ENCODE results near the gene DNLZ. TPM values are rescaled to one million over a fixed set of nuclear protein-coding genes. Genes with fewer than 3 reads are reported as not detected.

Gene DNLZ
- total RNA-seq: 17.2 and 18.3 TPM in 2 replicates

GRCh38 chr9:136363106-136363948 lies at the start of gene DNLZ:
DNLZ (minus strand) TSS chr9:136363744; CDS start chr9:136363714, 30 bp downstream.
- intact Hi-C loops (cut with micrococcal nuclease): loop anchor here (1.0 to 10.0 kb wide), 13 partner anchors 21 to 1242 kb away; partner anchors contain the start of genes ARRDC1, CCDC183, ENTR1 and GPSM1

DNA sequence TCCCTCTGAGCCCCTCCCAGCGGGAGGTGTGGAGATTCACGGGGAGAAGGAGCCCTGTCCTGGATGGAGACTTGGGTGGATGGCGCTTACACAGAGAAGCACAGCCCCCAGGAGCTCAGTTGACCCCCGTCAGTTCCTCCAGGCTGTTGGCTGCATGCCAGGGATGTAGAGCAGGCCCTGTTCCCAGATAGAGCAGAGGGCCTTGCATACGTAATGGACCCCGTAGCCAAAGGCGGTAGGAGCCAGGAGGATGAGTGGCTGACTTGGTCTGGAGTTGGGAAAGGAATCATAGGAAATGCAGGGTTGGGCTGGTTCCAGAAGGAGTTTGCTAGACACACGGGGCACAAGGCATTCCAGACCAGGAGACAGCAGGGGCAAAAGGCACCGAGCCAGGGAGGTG lies 49.4 kb upstream of the DNLZ start:
- intact Hi-C loops (cut with micrococcal nuclease): no loop called here

GRCh38 chr9:136411378-136411777 lies 47.8 kb upstream of the DNLZ start:
- intact Hi-C loops (cut with micrococcal nuclease): loop anchor here (2.0 kb wide), 1 partner anchor 27 kb away; the partner anchor contains the start of gene INPP5E

DNA sequence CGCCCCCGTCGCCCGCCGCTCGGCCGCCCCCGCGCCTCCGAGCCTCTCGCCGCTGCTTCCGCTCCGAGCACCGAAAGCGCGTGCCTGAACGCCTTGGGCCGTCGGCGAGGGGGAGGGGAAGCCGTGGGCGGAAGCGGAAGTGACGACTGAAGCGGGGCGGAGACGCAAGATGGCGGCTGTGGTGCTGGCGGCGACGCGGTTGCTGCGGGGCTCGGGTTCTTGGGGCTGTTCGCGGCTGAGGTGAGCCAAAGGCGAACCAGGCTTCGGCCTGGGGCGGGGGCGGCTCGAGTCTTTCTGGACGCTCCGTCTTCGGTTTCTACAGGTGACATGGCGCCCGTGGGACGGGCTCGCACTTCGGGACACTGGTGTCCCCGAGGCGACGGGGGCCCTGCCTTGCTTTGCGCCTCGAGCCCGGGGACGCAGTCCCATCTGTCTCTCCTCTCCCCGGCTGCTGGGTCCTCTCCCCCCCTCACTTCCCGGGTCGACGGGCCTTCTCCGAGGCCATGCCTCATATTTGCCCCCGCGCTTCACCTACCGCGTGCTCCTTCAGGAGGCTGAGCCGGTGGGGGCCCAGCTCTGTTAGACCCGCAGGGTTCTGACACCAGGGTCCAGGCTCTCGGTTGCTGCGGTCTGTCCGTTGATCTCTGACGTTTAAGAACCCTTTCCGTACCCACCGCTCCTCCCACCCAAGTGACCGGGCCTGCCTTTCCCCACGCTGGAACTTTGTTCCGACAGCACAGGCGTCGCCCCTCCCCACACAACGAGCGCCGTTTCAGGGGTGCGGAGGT lies 47.1 kb upstream of the DNLZ start, which contains the start of the genes ENTR1 and PMPCA:
Gene ENTR1, minus strand, starts transcription at position 115 of the 788 bp plus-strand sequence. CDS start 217 bp downstream, outside the sequence.
Gene PMPCA, plus strand, starts transcription at position 159 of the 788 bp plus-strand sequence. Its CDS starts 11 bp downstream, at position 170.
- intact Hi-C loops (cut with micrococcal nuclease): loop anchor here (1.0 to 2.0 kb wide), 3 partner anchors 10 to 47 kb away; partner anchors contain the start of genes DNLZ, INPP5E and SNAPC4

- intact Hi-C loops (cut with micrococcal nuclease): loop anchor here (1.0 to 10.0 kb wide), 4 partner anchors 10 to 445 kb away; partner anchors contain the start of genes DNLZ, INPP5E, SNAPC4 and UBAC1
Measured at GRCh38 chr9:136409557-136410455, 46.3 kb upstream of the DNLZ start.

DNA sequence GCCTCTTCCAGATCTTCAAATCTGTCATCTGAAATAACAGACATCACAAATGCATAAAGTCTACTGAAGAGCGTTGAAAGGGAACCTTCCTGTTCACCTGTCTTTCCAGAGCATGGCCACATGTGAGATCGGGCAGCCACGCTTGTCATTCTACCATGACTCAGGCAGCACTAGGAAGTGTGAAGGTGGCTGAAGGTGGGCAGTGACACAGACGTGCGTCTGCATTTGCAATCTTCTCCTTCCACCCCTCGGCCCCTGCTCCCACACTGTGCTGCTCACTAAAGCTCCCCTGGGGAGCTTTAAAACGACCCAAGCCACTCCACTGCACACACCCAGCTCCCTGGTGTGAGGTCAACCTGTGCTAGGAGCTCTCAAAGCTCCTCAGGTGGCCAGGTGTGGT lies 44.4 kb upstream of the DNLZ start:
- intact Hi-C loops (cut with micrococcal nuclease): loop anchor here (10.0 kb wide), 1 partner anchor 443 kb away; the partner anchor contains the start of gene UBAC1

DNA sequence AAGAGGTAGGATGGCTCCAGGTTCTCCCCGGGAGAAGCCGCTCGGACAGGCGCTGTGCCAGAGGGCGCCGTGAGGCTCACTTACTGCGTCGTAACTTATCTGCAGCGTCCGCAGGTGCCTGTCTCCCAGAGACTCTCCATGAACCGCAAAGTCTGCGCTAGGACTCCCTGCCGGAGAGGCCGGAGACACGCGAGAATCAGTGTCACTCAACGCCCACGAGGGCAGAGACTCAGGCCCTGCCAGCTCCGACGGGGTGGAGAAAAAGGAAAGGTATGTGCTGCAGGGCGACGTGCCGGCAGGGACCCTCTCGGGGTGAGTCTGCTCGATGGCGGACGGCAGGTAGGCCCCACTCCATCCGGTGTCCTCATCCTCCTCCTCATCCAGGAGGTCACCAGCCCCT lies 43.5 kb upstream of the DNLZ start:
- intact Hi-C loops (cut with micrococcal nuclease): loop anchor here (10.0 kb wide), 1 partner anchor 442 kb away; the partner anchor contains the start of gene UBAC1

DNA sequence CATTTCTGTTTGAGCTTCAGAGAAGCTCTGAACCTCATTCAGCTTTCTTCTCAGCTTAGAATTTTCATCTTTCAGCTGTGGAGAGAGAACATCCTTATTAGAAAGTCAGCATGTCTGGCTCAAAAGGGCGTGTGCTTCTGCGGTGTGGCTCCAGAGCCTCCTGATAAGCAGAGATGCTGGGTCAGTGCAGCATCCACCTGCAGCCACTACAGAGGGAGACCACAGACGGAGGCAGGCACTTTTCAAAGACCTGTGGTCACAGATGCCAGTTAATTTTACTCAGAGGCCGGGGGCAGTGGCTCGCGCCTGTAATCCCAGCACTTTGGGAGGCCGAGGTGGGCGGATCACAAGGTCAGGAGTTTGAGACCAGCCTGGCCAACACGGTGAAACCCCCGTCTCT lies 42.4 kb upstream of the DNLZ start:
- intact Hi-C loops (cut with micrococcal nuclease): loop anchor here (10.0 kb wide), 1 partner anchor 441 kb away; the partner anchor contains the start of gene UBAC1

GRCh38 chr9:136405481-136405880 lies 41.9 kb upstream of the DNLZ start:
- intact Hi-C loops (cut with micrococcal nuclease): loop anchor here (10.0 kb wide), 1 partner anchor 441 kb away; the partner anchor contains the start of gene UBAC1

DNA sequence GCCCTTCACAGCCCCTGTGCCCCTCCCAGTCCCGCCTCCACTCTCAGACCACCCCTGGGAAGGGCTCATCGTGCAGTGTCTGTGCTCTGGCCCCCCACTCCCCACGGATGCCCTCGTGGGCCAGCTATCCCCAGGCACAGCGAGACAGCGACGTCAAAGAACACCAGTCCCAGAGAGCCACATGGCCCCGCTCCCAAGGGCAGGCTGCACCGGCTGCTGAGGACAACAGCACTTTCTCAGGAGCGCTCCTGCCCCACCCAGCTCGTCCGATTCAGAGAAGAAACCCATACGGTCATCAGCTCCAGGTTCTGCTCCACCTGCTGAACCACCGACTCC lies 41.2 kb upstream of the DNLZ start:
- intact Hi-C loops (cut with micrococcal nuclease): loop anchor here (1.0 to 10.0 kb wide), 4 partner anchors 78 to 498 kb away; partner anchors contain the start of genes CAMSAP1 and UBAC1

DNA sequence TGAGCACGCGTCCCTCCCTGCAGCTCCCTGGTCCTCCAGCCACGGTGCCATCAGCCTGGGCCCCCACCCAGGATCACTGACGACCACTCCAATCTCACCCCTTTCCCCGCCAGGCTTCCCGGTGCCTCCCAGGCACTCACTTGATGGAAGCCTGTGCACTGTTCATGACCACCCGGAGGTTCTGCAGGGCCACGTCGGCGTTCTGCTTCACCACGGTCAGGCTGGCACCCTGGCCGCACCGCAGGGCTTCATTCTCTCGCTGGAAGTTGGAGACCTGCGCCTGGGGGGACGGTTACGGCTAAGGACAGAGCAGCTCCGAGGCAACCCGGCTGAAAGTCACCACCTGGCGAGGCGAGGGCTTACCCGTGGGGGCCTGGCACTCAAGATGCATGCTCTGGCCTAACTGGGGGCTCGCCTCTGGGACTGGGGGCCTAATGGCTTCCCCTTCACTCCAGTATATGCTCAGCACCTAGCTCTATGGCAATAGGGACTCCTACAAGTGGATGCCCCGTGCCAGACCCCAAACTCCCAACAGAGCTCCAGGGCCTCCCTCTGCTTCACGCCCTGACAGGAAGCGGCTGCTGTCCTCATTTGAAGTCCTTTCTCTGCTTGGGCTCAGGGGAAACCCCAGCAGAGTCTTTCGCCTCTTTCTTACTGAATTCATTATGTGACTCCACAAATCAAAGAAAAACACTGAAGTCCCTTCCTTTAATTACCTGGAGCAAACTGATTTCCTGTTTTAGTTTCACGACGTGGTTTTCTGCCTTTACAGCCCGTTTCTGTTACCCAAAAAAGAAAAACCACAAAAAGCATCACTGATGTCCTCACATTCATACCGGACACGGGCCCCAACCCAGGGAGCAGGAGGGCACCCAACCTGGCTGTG lies 40.6 kb upstream of the DNLZ start:
- intact Hi-C loops (cut with micrococcal nuclease): loop anchor here (1.0 to 10.0 kb wide), 6 partner anchors 19 to 498 kb away; partner anchors contain the start of genes CAMSAP1, INPP5E and UBAC1

GRCh38 chr9:136403538-136403914 lies 40.0 kb upstream of the DNLZ start:
- intact Hi-C loops (cut with micrococcal nuclease): loop anchor here (1.0 to 10.0 kb wide), 5 partner anchors 18 to 499 kb away; partner anchors contain the start of genes CAMSAP1, INPP5E and UBAC1

DNA sequence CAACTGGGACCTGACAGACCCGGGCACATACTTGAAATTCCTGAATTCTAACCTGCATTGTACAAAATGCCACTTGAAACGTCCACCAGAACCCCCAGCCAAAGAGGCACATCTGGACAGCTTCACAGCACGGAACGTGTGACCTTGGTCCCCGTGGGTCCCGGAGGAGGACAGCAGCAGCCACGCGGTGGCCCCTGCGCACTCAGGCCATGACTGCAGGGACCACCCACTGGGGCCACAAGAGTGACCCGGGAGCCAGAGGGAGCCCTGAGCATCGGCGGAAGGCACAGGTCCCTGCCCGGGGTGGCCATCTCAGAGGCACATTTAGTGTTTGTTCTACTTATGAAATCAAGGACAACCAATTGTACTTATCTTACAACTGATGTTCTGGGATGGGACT lies 38.5 kb upstream of the DNLZ start:
- intact Hi-C loops (cut with micrococcal nuclease): loop anchor here (5.0 to 10.0 kb wide), 3 partner anchors 437 to 500 kb away; partner anchors contain the start of genes CAMSAP1 and UBAC1

- intact Hi-C loops (cut with micrococcal nuclease): loop anchor here (2.0 to 10.0 kb wide), 4 partner anchors 137 to 501 kb away; partner anchors contain the start of genes CAMSAP1 and UBAC1
Measured at GRCh38 chr9:136401173-136401922, 37.8 kb upstream of the DNLZ start.

DNA sequence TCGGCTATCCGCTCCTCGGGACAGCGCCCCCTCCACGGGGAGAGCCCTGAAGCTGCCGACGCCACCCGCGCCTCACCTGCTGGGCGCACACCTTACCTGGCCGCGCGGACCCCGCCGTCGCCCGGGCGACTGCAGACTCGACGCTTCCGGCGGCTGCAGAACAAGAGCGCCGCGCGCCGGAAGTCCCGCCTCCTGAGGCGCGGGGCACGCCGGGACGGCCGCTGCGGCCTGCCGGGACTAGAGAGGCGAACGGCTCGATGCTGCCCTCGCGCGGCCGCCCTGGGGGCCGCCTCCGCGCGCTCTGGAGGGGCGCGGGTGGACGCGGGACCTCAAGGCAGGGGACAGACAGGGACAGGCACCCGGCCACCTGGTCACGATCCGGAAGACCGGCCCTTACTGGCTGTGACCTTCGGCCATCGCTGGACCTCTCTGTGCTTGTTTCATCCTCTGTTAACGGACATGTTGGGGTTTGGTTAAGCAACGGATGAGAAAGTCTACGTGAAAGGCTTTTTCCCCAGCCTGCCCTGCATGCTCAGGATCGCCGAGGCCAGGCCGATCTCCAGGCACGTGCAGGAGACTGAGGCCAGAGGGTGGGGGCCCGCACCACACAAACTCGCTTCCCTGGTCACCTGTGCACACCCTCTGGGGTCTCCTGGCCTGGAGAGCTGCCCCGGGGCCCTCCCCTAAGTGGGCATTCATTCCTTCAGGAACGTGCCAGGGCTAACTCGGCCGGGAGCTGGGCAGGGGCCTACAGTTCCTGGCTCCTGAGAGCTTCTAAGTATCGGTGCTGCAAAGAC lies 36.7 kb upstream of the DNLZ start, which contains the start of gene SNAPC4:
Gene SNAPC4, minus strand, starts transcription at position 133 of the 797 bp plus-strand sequence. CDS start 1,742 bp downstream, outside the sequence.
- intact Hi-C loops (cut with micrococcal nuclease): loop anchor here (1.0 to 10.0 kb wide), 10 partner anchors 10 to 502 kb away; partner anchors contain the start of genes CAMSAP1, DNLZ, ENTR1 and PMPCA

- intact Hi-C loops (cut with micrococcal nuclease): loop anchor here (1.0 to 10.0 kb wide), 10 partner anchors 11 to 503 kb away; partner anchors contain the start of genes CAMSAP1, DNLZ, ENTR1 and PMPCA
Measured at GRCh38 chr9:136399176-136400037, 35.9 kb upstream of the DNLZ start.
